Colonic mucosa (tissue), 4 donors: ENCODE results near the gene TNRC6B. TPM values are rescaled to one million over a fixed set of nuclear protein-coding genes. Genes with fewer than 3 reads are reported as not detected.
A peak's percentile ranks its signal among the peaks of the same experiment; 100 is the strongest.
"Not testable (repeated sequence)": the region's sequence is repeated elsewhere in the genome, so short reads cannot be mapped to it uniquely, and the experiment has no call there.

ENCODE experiments used
- DNase-seq: peaks from one replicate; pipeline ENCODE4 v3.0.0-alpha.2; 2020
- H3K27ac ChIP-seq: fragments of 200-600 bp; one replicate; pipeline ENCODE4 v1.8.0; 2021
- H3K27me3 ChIP-seq: fragments of 200-600 bp; one replicate; pipeline ENCODE4 v1.8.0; 2021
- H3K36me3 ChIP-seq: fragments of 200-600 bp; one replicate; pipeline ENCODE4 v1.8.0; 2021
- H3K4me1 ChIP-seq: fragments of 200-600 bp; one replicate; pipeline ENCODE4 v1.8.0; 2021; ENCODE audit warnings: mild to moderate bottlenecking
- H3K4me3 ChIP-seq: fragments of 200-600 bp; one replicate; pipeline ENCODE4 v1.8.0; 2021
- H3K9ac ChIP-seq, 2 donors: one replicate each; pipeline ENCODE4 v1.7.0; 2013; ENCODE audit warnings: control low read depth in 2 of 2, low read depth in 2 of 2, low read length in 2 of 2
- H3K9me3 ChIP-seq: fragments of 200-600 bp; one replicate; pipeline ENCODE4 v1.8.0; 2021
- CTCF ChIP-seq: fragments of 200-600 bp; IDR thresholded peaks from one replicate; pipeline ENCODE4 v1.8.0; 2022; ENCODE audit warnings: antibody characterized with exemption, mild to moderate bottlenecking
- intact Hi-C: fragments of 100-400 bp; cut with DNase I; formaldehyde crosslinking; loops from one replicate; pipeline ENCODE4 v1.14.1; 2022
- total RNA-seq, 2 donors: library from RNA; stranded (reverse); fragmentation: NEBNext Ultra II Directional in 1 of 2; extraction: Animal tissue kit (Norgen Biotek cat#: 25700) in 1 of 2; gene quantifications; one replicate each; pipeline ENCODE4 v1.2.1, GENCODE V29; 2021
- donor health status: healthy.
- donor health status: DM: no; HTN: no; CAD: no.
- donor health status: DM: no; HTN: no; CAD: no.

The TNRC6B gene
- total RNA-seq, 2 donors from 2014 or later, result 38.7 to 47.4 TPM

GRCh38 chr22:40181323-40181722 lies 3.6 kb downstream of the TNRC6B start:
- no peak for DNase-seq
- no peaks in the 10 kb centered on the region for H3K36me3 ChIP-seq
- no peak overlapping the region for H3K4me3 ChIP-seq
- TF ChIP-seq CTCF, result no peak
- peak overlapping the region in 1 of 2 donors; percentile 54 for H3K9ac ChIP-seq
- peak overlapping the region; percentile 54 for H3K27ac ChIP-seq
- no peaks in the 10 kb centered on the region for H3K9me3 ChIP-seq
- peaks cover 17% of the 10 kb centered on the region for H3K4me1 ChIP-seq
- intact Hi-C loops, result loop anchor here (10.0 kb wide), 1 partner anchor 127 kb away; no protein-coding TSS in a partner anchor
- no peaks in the 10 kb centered on the region for H3K27me3 ChIP-seq

GRCh38 chr22:40182231-40182835 lies 4.6 kb downstream of the TNRC6B start:
- Histone ChIP-seq H3K4me1 (peaks cover 9% of the 10 kb centered on the region), H3K27me3 (no peaks in the 10 kb centered on the region), H3K27ac (peak overlapping the region; percentile 54), H3K9ac (peak overlapping the region in 1 of 2 donors; percentile 16), H3K4me3 (no peak overlapping the region), H3K36me3 (no peaks in the 10 kb centered on the region), H3K9me3 (no peaks in the 10 kb centered on the region)
- no peak for DNase-seq
- intact Hi-C loops, result loop anchor here (10.0 kb wide), 1 partner anchor 128 kb away; no protein-coding TSS in a partner anchor
- no peak for TF ChIP-seq CTCF

- intact Hi-C loops, result loop anchor here (10.0 kb wide), 1 partner anchor 128 kb away; no protein-coding TSS in a partner anchor
- no peak for DNase-seq
These were observed 5.4 kb downstream of the TNRC6B start for GRCh38 chr22:40183029-40183581.

GRCh38 chr22:40183603-40184002 lies 5.9 kb downstream of the TNRC6B start:
- H3K4me3 ChIP-seq, H3K27me3 ChIP-seq, H3K9ac ChIP-seq, H3K36me3 ChIP-seq, H3K9me3 ChIP-seq, H3K4me1 ChIP-seq, DNase-seq: not testable (repeated sequence)
- H3K27ac ChIP-seq, result peak overlapping the region; percentile 52
- intact Hi-C loops, result loop anchor here (10.0 kb wide), 1 partner anchor 129 kb away; no protein-coding TSS in a partner anchor

More at GRCh38 chr22:40183029-40183581, 5.4 kb downstream of the TNRC6B start:
- Histone ChIP-seq H3K9me3 (no peaks in the 10 kb centered on the region), H3K4me3 (no peak overlapping the region), H3K4me1 (peaks cover 8% of the 10 kb centered on the region), H3K27ac (peak overlapping the region; percentile 52), H3K9ac (peak overlapping the region; percentile 8 to 16), H3K36me3 (no peaks in the 10 kb centered on the region), H3K27me3 (no peaks in the 10 kb centered on the region)
- no peak for TF ChIP-seq CTCF

- no peaks in the 10 kb centered on the region for H3K36me3 ChIP-seq
- H3K4me1 ChIP-seq, result no peaks in the 10 kb centered on the region
- DNase-seq, result no peak
- H3K9ac ChIP-seq, result no peak overlapping the region
- H3K9me3 ChIP-seq, result no peaks in the 10 kb centered on the region
- H3K27ac ChIP-seq, result no peak overlapping the region
- no peaks in the 10 kb centered on the region for H3K27me3 ChIP-seq
- intact Hi-C loops, result loop anchor here (10.0 kb wide), 1 partner anchor 133 kb away; no protein-coding TSS in a partner anchor
- H3K4me3 ChIP-seq, result no peak overlapping the region
- TF ChIP-seq CTCF, result no peak
These were observed 9.7 kb downstream of the TNRC6B start for GRCh38 chr22:40187389-40187788.

GRCh38 chr22:40189997-40190396 lies 12.3 kb downstream of the TNRC6B start:
- Histone ChIP-seq H3K27ac (no peak overlapping the region), H3K4me1 (no peaks in the 10 kb centered on the region), H3K9me3 (no peaks in the 10 kb centered on the region), H3K9ac (no peak overlapping the region), H3K4me3 (no peak overlapping the region), H3K27me3 (no peaks in the 10 kb centered on the region), H3K36me3 (no peaks in the 10 kb centered on the region)
- intact Hi-C loops, result loop anchor here (10.0 kb wide), 1 partner anchor 135 kb away; no protein-coding TSS in a partner anchor
- no peak for DNase-seq
- TF ChIP-seq CTCF, result no peak
